Ovary (tissue), 9 donors: ENCODE results near the gene PDLIM7. TPM values are rescaled to one million over a fixed set of nuclear protein-coding genes. Genes with fewer than 3 reads are reported as not detected.

ENCODE experiments used
- DNase-seq, 5 donors: peaks; one replicate each; pipeline ENCODE4 v3.0.0-alpha.2; 2019 to 2020
- H3K27ac ChIP-seq, 2 donors: fragments of 200-600 bp; one replicate each; pipeline versions ENCODE4 v1.5.1 to v1.8.0; 2019 to 2022
- H3K27me3 ChIP-seq: fragments of 200-600 bp; one replicate; pipeline ENCODE4 v1.8.0; 2022
- H3K36me3 ChIP-seq: fragments of 200-600 bp; sonication (generic); one replicate; pipeline ENCODE4 v1.5.1; 2019
- H3K4me1 ChIP-seq: one replicate; pipeline ENCODE4 v1.8.1; 2013; ENCODE audit warnings: mild to moderate bottlenecking, moderate library complexity; ENCODE audit not compliant: insufficient read depth
- H3K4me3 ChIP-seq: fragments of 200-600 bp; sonication (generic); one replicate; pipeline ENCODE4 v1.5.1; 2017
- H3K9me3 ChIP-seq, 2 donors: fragments of 200-600 bp in 1 of 2; sonication (generic) in 1 of 2; one replicate each; pipeline versions ENCODE4 v1.5.1 to v1.8.1; 2013 to 2019; ENCODE audit warnings: mild to moderate bottlenecking in 1 of 2, moderate library complexity in 1 of 2
- CTCF ChIP-seq, 3 donors: fragments of 450-650 bp in 2 of 3; fragments of 200-600 bp in 1 of 3; IDR thresholded peaks; one replicate each; pipeline versions ENCODE4 v1.5.1 to v1.8.0; 2016 to 2022; ENCODE audit warnings: antibody characterized with exemption in 3 of 3, mild to moderate bottlenecking in 1 of 3
- EP300 ChIP-seq: sonication (generic); formaldehyde crosslinking; IDR thresholded peaks from one replicate; pipeline ENCODE4 v1.6.1; 2017; ENCODE audit warnings: antibody characterized with exemption
- POLR2A ChIP-seq: fragments of 450-650 bp; IDR thresholded peaks from one replicate; pipeline ENCODE4 v1.6.1; 2017; ENCODE audit warnings: antibody characterized with exemption, mild to moderate bottlenecking, moderate library complexity
- WGBS, 3 donors: extraction: QIAGEN DNeasy Blood & Tissue Kit in 1 of 3; methylation state at CpG; one replicate each; pipeline versions ENCODE4 v1.1.5 to v1.1.7; 2013 to 2017; 5-methylcytosine and 5-hydroxymethylcytosine counted together
- intact Hi-C, 4 donors: fragments of 100-400 bp; cut with DNase I; formaldehyde crosslinking; loops; one replicate each; pipeline versions ENCODE4 v1.11.0 to v1.15.1; 2022 to 2023
- polyA plus RNA-seq, 2 donors: library from polyadenylated mRNA; stranded (reverse); fragments of 200-250 nt in 1 of 2; fragments of 350-450 nt in 1 of 2; fragmentation: Illumina TruSeq in 1 of 2; extraction: RNeasy Lipid Tissue Mini Kit (QIAGEN cat#74804) in 1 of 2; gene quantifications; one replicate each; pipeline ENCODE4 v1.2.3, GENCODE V29; 2013 to 2014
- total RNA-seq, 7 donors: library from RNA; depleted of rRNA in 2 of 7; stranded (reverse); fragments of >200 nt in 2 of 7; fragmentation: NEBNext Ultra II Directional in 3 of 7; extraction: Animal tissue kit (Norgen Biotek cat#: 25700) in 3 of 7; gene quantifications; one replicate each; pipeline versions ENCODE4 v1.1.0 to v1.2.4, GENCODE V29; 2016 to 2023
- donor health status: DM: no; HTN: no; CAD: no; lungs with moderate emphysema.
- donor health status: DM: no; HTN: no; CAD: no.
- donor health status: Bipolar disorder and iron deficiency.
- donor health status: DM: yes; HTN: yes; CAD: no.
- donor health status: DM: no; HTN: no; CAD: no.
- donor health status: DM: yes; HTN: yes; CAD: no.

Gene PDLIM7
- total and polyA plus RNA-seq, 9 donors = 25.7 to 243 (median 83.3) TPM

GRCh38 chr5:177483994-177484901, 13.2 kb downstream of the PDLIM7 start:
- no peak for TF ChIP-seq CTCF (IDR thresholded peaks at IDR 0.05)
- no peak for TF ChIP-seq POLR2A
- no peak for TF ChIP-seq EP300
- Histone ChIP-seq H3K27me3 (no peaks in the 10 kb centered on the region), H3K9me3 (no peaks in the 10 kb centered on the region), H3K36me3 (no peaks in the 10 kb centered on the region), H3K4me3 (no peak overlapping the region), H3K27ac (no peak overlapping the region), H3K4me1 (peaks cover 3% of the 10 kb centered on the region)
- WGBS, 3 donors = 54 to 60% (median 59%) methylated on average over 22 of the region's 22 CpGs
- intact Hi-C loops = no loop called here
- DNase-seq = no peak

- TF ChIP-seq CTCF (IDR thresholded peaks at IDR 0.05) = no peak
- no peak for TF ChIP-seq POLR2A
- TF ChIP-seq EP300 = no peak
- 89 to 98% (median 90%) methylated on average over 9 of the region's 9 CpGs for WGBS, 3 donors
- Histone ChIP-seq H3K36me3 (no peaks in the 10 kb centered on the region), H3K4me3 (no peak overlapping the region), H3K4me1 (peaks cover 9% of the 10 kb centered on the region), H3K9me3 (no peaks in the 10 kb centered on the region), H3K27me3 (no peaks in the 10 kb centered on the region), H3K27ac (no peak overlapping the region)
- intact Hi-C loops = no loop called here
- no peak for DNase-seq
These were observed 14.4 kb downstream of the PDLIM7 start for GRCh38 chr5:177483042-177483441.

GRCh38 chr5:177482359-177482795, 15.0 kb downstream of the PDLIM7 start:
- no peaks in the 10 kb centered on the region for H3K27me3 ChIP-seq
- no peak overlapping the region for H3K27ac ChIP-seq
- peaks cover 9% of the 10 kb centered on the region for H3K4me1 ChIP-seq
- TF ChIP-seq EP300 = no peak
- no peak for TF ChIP-seq CTCF (IDR thresholded peaks at IDR 0.05)
- no peak for TF ChIP-seq POLR2A
- intact Hi-C loops = no loop called here
- no peak for DNase-seq
- H3K36me3 ChIP-seq = no peaks in the 10 kb centered on the region
- H3K4me3 ChIP-seq = no peak overlapping the region
- H3K9me3 ChIP-seq = no peaks in the 10 kb centered on the region
- 80 to 85% (median 82%) methylated on average over 10 of the region's 10 CpGs for WGBS, 3 donors

GRCh38 chr5:177479774-177480173, 17.6 kb downstream of the PDLIM7 start:
- intact Hi-C loops = no loop called here
- peak in 1 of 5 donors; percentile 62 for DNase-seq
- 16 to 17% (median 16%) methylated on average over 14 of the region's 14 CpGs for WGBS, 3 donors

More at GRCh38 chr5:177479774-177480173, 17.6 kb downstream of the PDLIM7 start:
- H3K9me3 ChIP-seq = no peaks in the 10 kb centered on the region
- H3K4me1 ChIP-seq = peaks cover 12% of the 10 kb centered on the region
- H3K27ac ChIP-seq = peak overlapping the region; percentile 13 to 36
- TF ChIP-seq POLR2A (no peak), EP300 (no peak), CTCF (IDR thresholded peaks at IDR 0.05) (no peak)
- H3K36me3 ChIP-seq = no peaks in the 10 kb centered on the region
- H3K4me3 ChIP-seq = no peak overlapping the region
- H3K27me3 ChIP-seq = no peaks in the 10 kb centered on the region
